Measurements from ENCODE around the gene PRKCQ.

Gene PRKCQ

DNA sequence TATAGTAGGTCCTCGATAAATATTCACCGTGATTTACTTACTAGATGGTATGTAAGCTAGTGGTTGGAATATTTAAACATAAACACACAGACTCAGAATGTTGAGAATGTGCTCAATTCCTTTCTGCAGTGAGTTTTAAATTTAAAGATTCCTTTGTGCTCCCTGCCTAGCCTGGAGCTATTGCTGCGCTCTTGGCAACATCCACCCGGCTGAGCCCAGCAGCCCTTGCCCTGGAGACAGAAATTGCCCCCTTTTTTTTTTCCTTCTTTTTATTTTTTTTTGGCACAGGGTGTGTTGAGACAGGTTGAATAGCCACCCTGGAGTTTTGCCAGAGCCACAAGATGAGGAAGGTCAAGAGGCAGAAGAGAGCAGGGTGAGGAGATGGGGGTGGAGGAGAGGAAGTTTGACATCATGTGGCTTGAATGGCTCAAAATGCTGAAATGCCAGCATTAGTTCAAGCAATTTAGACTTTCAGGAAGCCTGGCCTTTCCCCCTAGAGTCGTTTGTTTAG, 180.8 kb downstream of the PRKCQ start:
- H3K36me3 ChIP-seq (ENCODE audit: low read depth): no peaks in the 10 kb centered on the region
- no peak overlapping the region for H3K4me3 ChIP-seq (ENCODE audit: severe bottlenecking)
- peaks cover 6% of the 10 kb centered on the region for H3K4me1 ChIP-seq (ENCODE audit: insufficient read depth, poor library complexity, severe bottlenecking)
- DNase-seq (ENCODE audit: low spot score) (no peak), ATAC-seq (ENCODE audit: low read depth) (no peak)
- H3K27ac ChIP-seq (ENCODE audit: poor library complexity, severe bottlenecking): no peak overlapping the region
- TF ChIP-seq, protein P1, sequence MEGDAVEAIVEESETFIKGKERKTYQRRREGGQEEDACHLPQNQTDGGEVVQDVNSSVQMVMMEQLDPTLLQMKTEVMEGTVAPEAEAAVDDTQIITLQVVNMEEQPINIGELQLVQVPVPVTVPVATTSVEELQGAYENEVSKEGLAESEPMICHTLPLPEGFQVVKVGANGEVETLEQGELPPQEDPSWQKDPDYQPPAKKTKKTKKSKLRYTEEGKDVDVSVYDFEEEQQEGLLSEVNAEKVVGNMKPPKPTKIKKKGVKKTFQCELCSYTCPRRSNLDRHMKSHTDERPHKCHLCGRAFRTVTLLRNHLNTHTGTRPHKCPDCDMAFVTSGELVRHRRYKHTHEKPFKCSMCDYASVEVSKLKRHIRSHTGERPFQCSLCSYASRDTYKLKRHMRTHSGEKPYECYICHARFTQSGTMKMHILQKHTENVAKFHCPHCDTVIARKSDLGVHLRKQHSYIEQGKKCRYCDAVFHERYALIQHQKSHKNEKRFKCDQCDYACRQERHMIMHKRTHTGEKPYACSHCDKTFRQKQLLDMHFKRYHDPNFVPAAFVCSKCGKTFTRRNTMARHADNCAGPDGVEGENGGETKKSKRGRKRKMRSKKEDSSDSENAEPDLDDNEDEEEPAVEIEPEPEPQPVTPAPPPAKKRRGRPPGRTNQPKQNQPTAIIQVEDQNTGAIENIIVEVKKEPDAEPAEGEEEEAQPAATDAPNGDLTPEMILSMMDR (IDR thresholded peaks at IDR 0.05; ENCODE audit: poor library complexity, severe bottlenecking): no peak
- H3K9me3 ChIP-seq (ENCODE audit: severe bottlenecking): no peaks in the 10 kb centered on the region
- no peaks in the 10 kb centered on the region for H3K27me3 ChIP-seq (ENCODE audit: insufficient read depth, poor library complexity, severe bottlenecking)

DNA sequence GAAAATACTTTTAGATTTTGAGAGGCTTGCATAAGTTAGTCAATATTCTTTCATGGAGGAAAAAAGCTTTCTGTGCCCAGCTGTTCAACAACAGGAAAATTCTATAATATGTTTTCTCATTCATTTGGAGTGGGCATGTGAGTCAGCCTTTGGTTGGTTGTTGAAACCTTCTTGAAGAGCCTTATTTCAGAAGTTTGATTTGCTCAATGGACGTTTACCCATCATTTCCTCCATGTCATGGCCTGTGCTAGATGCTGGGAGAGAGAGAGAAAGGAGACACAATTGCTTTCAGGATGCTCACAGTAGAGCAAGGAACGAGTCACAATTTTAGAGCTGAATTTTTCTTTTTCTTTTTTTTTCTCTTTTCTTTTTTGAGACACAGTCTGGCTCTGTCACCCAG, 181.7 kb downstream of the PRKCQ start:
- DNase-seq (ENCODE audit: low spot score) (no peak), ATAC-seq (ENCODE audit: low read depth) (no peak)
- H3K4me1 ChIP-seq (ENCODE audit: insufficient read depth, poor library complexity, severe bottlenecking): peaks cover 6% of the 10 kb centered on the region
- H3K36me3 ChIP-seq (ENCODE audit: low read depth): no peaks in the 10 kb centered on the region
- TF ChIP-seq, protein P1 (IDR thresholded peaks at IDR 0.05; ENCODE audit: poor library complexity, severe bottlenecking): no peak
- H3K9me3 ChIP-seq (ENCODE audit: severe bottlenecking): no peaks in the 10 kb centered on the region
- no peaks in the 10 kb centered on the region for H3K27me3 ChIP-seq (ENCODE audit: insufficient read depth, poor library complexity, severe bottlenecking)
- H3K27ac ChIP-seq (ENCODE audit: poor library complexity, severe bottlenecking): no peak overlapping the region
- H3K4me3 ChIP-seq (ENCODE audit: severe bottlenecking): no peak overlapping the region

DNA sequence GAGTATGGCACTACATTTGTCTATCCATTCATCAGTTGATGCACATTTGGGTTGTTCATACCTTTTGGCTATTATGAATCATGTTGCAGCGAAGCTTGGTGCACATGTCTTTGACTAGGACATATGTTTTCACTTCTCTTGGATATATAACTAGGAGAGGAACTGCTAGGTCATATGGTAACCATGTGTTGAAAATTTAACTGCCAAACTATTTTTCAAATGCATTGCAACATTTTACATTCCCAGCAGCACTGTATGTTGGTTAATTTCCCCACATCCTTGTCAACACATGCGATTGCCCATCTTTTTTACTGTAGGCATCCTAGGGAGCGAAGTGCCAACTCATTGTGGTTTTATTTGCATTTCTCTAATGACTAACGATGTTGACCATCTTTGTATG, 183.4 kb downstream of the PRKCQ start:
- TF ChIP-seq, protein P1 (IDR thresholded peaks at IDR 0.05; ENCODE audit: poor library complexity, severe bottlenecking): no peak
- no peaks in the 10 kb centered on the region for H3K27me3 ChIP-seq (ENCODE audit: insufficient read depth, poor library complexity, severe bottlenecking)
- ATAC-seq (ENCODE audit: low read depth): peak; percentile 52; the same call in 2 of the 3 replicates
- H3K4me1 ChIP-seq (ENCODE audit: insufficient read depth, poor library complexity, severe bottlenecking): peaks cover 6% of the 10 kb centered on the region
- H3K27ac ChIP-seq (ENCODE audit: poor library complexity, severe bottlenecking): no peak overlapping the region
- H3K9me3 ChIP-seq (ENCODE audit: severe bottlenecking): no peaks in the 10 kb centered on the region
- H3K4me3 ChIP-seq (ENCODE audit: severe bottlenecking): no peak overlapping the region
- no peak for DNase-seq (ENCODE audit: low spot score)
- no peaks in the 10 kb centered on the region for H3K36me3 ChIP-seq (ENCODE audit: low read depth)

DNA sequence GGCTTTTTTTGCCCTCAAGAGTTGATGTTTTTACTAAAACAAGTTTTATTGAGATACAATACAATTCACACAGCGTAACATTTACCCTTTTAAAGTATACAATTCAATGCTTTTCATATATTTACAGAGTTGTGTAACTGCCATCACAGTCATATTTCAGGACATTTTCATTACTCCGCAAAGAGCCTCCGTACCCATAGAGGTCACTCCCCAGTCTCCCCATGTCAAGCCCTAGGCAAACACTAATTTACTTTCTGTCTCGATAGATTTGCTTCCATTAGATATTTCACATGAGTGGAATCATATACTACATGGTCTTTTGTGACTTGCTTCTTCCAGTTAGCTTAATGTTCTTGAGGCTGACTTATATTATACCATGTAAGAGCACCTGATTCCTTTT, 183.8 kb downstream of the PRKCQ start:
- H3K27me3 ChIP-seq (ENCODE audit: insufficient read depth, poor library complexity, severe bottlenecking): no peaks in the 10 kb centered on the region
- no peaks in the 10 kb centered on the region for H3K9me3 ChIP-seq (ENCODE audit: severe bottlenecking)
- DNase-seq (ENCODE audit: low spot score) (no peak), ATAC-seq (ENCODE audit: low read depth) (no peak)
- H3K27ac ChIP-seq (ENCODE audit: poor library complexity, severe bottlenecking): no peak overlapping the region
- H3K4me1 ChIP-seq (ENCODE audit: insufficient read depth, poor library complexity, severe bottlenecking): peaks cover 6% of the 10 kb centered on the region
- TF ChIP-seq, protein P1 (IDR thresholded peaks at IDR 0.05; ENCODE audit: poor library complexity, severe bottlenecking): no peak
- no peak overlapping the region for H3K4me3 ChIP-seq (ENCODE audit: severe bottlenecking)
- no peaks in the 10 kb centered on the region for H3K36me3 ChIP-seq (ENCODE audit: low read depth)

DNA sequence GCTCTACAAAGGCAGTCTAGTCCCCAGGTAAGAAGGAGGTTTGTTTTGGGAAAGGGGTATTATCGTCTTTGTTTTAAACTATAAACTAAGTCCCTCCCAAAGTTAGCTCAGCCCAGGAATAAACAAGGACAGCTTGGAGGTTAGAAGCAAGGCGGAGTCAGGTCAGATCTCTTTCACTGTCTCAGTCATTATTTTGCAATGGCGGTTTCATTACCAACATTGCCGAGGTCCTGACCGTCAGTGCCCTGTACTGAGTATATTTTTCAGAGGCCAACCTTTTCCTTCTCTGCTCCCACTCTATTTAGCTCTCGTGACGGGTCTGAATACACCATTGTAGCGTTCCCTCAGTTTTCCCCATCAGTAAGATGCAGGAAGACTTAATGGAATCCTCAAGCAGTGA, 184.5 kb downstream of the PRKCQ start:
- ATAC-seq (ENCODE audit: low read depth) (no peak), DNase-seq (ENCODE audit: low spot score) (no peak)
- H3K9me3 ChIP-seq (ENCODE audit: severe bottlenecking): no peaks in the 10 kb centered on the region
- peaks cover 6% of the 10 kb centered on the region for H3K4me1 ChIP-seq (ENCODE audit: insufficient read depth, poor library complexity, severe bottlenecking)
- no peak overlapping the region for H3K4me3 ChIP-seq (ENCODE audit: severe bottlenecking)
- no peaks in the 10 kb centered on the region for H3K27me3 ChIP-seq (ENCODE audit: insufficient read depth, poor library complexity, severe bottlenecking)
- TF ChIP-seq, protein P1 (IDR thresholded peaks at IDR 0.05; ENCODE audit: poor library complexity, severe bottlenecking): no peak
- no peaks in the 10 kb centered on the region for H3K36me3 ChIP-seq (ENCODE audit: low read depth)
- H3K27ac ChIP-seq (ENCODE audit: poor library complexity, severe bottlenecking): no peak overlapping the region
